Testis (tissue), 3 donors: ENCODE data around the gene KDM5B. TPM values are rescaled to one million over a fixed set of nuclear protein-coding genes. Genes with fewer than 3 reads are reported as not detected.

Experiments used
- DNase-seq: peaks from one replicate; pipeline ENCODE4 v3.0.0-alpha.2; 2019
- H3K27ac ChIP-seq, 2 donors: fragments of 200-600 bp; sonication (generic); one replicate each; pipeline ENCODE4 v1.5.1; 2019
- H3K27me3 ChIP-seq: fragments of 200-600 bp; sonication (generic); one replicate; pipeline ENCODE4 v1.5.1; 2019
- H3K36me3 ChIP-seq: fragments of 200-600 bp; sonication (generic); one replicate; pipeline ENCODE4 v1.5.1; 2017; ENCODE audit warnings: low read depth; ENCODE audit errors: missing control alignments
- H3K4me1 ChIP-seq: fragments of 200-600 bp; sonication (generic); one replicate; pipeline ENCODE4 v1.5.1; 2019
- H3K4me3 ChIP-seq, 2 donors: fragments of 200-600 bp; sonication (generic); one replicate each; pipeline ENCODE4 v1.5.1; 2017 to 2019
- H3K9me3 ChIP-seq: fragments of 200-600 bp; sonication (generic); one replicate; pipeline ENCODE4 v1.5.1; 2017
- POLR2A ChIP-seq: fragments of 450-650 bp; IDR thresholded peaks from one replicate; pipeline ENCODE4 v1.6.1; 2017; ENCODE audit warnings: antibody characterized with exemption, mild to moderate bottlenecking, moderate library complexity
- WGBS, 2 donors: methylation state at CpG; one replicate each; pipeline ENCODE4 v1.1.5; 2018; 5-methylcytosine and 5-hydroxymethylcytosine counted together
- intact Hi-C: fragments of 100-400 bp; cut with DNase I; formaldehyde crosslinking; loops from one replicate; pipeline ENCODE4 v1.15.1; 2023; ENCODE audit warnings: low total_unique reads
- polyA plus RNA-seq: library from polyadenylated mRNA; stranded (reverse); fragments of 350-450 nt; fragmentation: Illumina TruSeq; extraction: RNeasy Lipid Tissue Mini Kit (QIAGEN cat#74804); gene quantifications from one replicate; pipeline ENCODE4 v1.2.3, GENCODE V29; 2014; ENCODE audit warnings: low read depth, low replicate concordance; ENCODE audit not compliant: insufficient read depth
- total RNA-seq, 2 donors: library from RNA; depleted of rRNA; stranded (reverse); fragments of >200 nt; gene quantifications; one replicate each; pipeline ENCODE4 v1.2.3, GENCODE V29; 2016
- TF ChIP-seq, protein P1 (sequence below), 3 experiments: fragments of 450-650 bp in 2 of 3; fragments of 200-600 bp in 1 of 3; sonication (generic) in 1 of 3; IDR thresholded peaks; one replicate each; pipeline ENCODE4 v1.5.1; 2016 to 2019; ENCODE audit warnings: antibody characterized with exemption in 3 of 3, mild to moderate bottlenecking in 2 of 3, moderate library complexity in 1 of 3

KDM5B gene
- total and polyA plus RNA-seq, 3 donors from 2014 or later = 223 to 333 (median 307) TPM

- 89% methylated on average over 6 of the region's 6 CpGs for WGBS, 2 donors
Observed at GRCh38 chr1:202697038-202697437, 111.2 kb downstream of the KDM5B start.

GRCh38 chr1:202694314-202694713 is 113.9 kb downstream of the KDM5B start:
- DNase-seq = no peak
- intact Hi-C loops = no loop called here

More at GRCh38 chr1:202697038-202697437, 111.2 kb downstream of the KDM5B start:
- Histone ChIP-seq H3K27ac (no peak overlapping the region), H3K4me1 (no peaks in the 10 kb centered on the region), H3K9me3 (no peaks in the 10 kb centered on the region), H3K36me3 (no peaks in the 10 kb centered on the region), H3K4me3 (no peak overlapping the region), H3K27me3 (no peaks in the 10 kb centered on the region)
- no peak for DNase-seq
- TF ChIP-seq POLR2A = no peak
- intact Hi-C loops = no loop called here

DNA sequence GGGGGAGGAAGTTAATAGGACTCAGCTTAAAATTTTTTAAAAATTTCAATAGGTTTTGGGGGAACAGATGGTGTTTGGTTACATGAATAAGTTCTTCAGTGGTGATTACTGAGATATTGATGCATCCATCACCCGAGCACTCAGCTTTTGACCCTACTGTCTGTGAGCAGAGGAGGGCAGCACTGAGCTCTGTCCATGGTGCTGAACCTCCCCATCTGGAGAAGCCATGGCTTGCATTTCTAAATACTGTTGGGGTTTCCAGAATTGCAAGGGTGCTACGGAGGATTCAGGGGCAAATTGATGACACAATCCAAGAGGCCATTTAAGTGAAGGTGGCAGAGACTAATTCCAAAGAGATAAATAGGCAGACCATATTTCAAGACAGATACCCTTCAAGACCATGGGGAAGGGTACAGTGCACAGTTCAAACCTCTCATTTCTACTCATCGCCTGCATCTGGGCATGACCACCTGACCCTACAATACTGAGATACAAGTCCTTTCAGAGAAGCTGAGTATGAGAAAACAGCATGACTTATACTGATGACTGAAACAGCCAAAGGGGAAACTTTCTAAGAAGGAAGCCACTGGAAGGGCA is 115.2 kb downstream of the KDM5B start:
- 32 to 33% methylated on average over 3 of the region's 3 CpGs for WGBS, 2 donors
- no peak for TF ChIP-seq POLR2A
- TF ChIP-seq, protein P1, sequence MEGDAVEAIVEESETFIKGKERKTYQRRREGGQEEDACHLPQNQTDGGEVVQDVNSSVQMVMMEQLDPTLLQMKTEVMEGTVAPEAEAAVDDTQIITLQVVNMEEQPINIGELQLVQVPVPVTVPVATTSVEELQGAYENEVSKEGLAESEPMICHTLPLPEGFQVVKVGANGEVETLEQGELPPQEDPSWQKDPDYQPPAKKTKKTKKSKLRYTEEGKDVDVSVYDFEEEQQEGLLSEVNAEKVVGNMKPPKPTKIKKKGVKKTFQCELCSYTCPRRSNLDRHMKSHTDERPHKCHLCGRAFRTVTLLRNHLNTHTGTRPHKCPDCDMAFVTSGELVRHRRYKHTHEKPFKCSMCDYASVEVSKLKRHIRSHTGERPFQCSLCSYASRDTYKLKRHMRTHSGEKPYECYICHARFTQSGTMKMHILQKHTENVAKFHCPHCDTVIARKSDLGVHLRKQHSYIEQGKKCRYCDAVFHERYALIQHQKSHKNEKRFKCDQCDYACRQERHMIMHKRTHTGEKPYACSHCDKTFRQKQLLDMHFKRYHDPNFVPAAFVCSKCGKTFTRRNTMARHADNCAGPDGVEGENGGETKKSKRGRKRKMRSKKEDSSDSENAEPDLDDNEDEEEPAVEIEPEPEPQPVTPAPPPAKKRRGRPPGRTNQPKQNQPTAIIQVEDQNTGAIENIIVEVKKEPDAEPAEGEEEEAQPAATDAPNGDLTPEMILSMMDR (IDR thresholded peaks at IDR 0.05) = peak in 2 of 3 experiments; percentile 50 to 55
- peak; percentile 81 for DNase-seq
- intact Hi-C loops = no loop called here
- H3K27me3 ChIP-seq = no peaks in the 10 kb centered on the region
- no peak overlapping the region for H3K27ac ChIP-seq
- no peaks in the 10 kb centered on the region for H3K4me1 ChIP-seq
- H3K9me3 ChIP-seq = no peaks in the 10 kb centered on the region
- H3K36me3 ChIP-seq = no peaks in the 10 kb centered on the region
- no peak overlapping the region for H3K4me3 ChIP-seq

More at GRCh38 chr1:202694314-202694713, 113.9 kb downstream of the KDM5B start:
- Histone ChIP-seq H3K36me3 (no peaks in the 10 kb centered on the region), H3K27me3 (no peaks in the 10 kb centered on the region), H3K27ac (no peak overlapping the region), H3K4me1 (no peaks in the 10 kb centered on the region), H3K9me3 (no peaks in the 10 kb centered on the region), H3K4me3 (no peak overlapping the region)
- 79 to 84% methylated on average over 3 to 5 of the region's 5 CpGs for WGBS, 2 donors
- TF ChIP-seq, protein P1 (IDR thresholded peaks at IDR 0.05) = no peak
- TF ChIP-seq POLR2A = no peak

GRCh38 chr1:202691816-202692215 is 116.4 kb downstream of the KDM5B start:
- 63 to 67% methylated on average over 2 of the region's 2 CpGs for WGBS, 2 donors
- H3K9me3 ChIP-seq = no peaks in the 10 kb centered on the region
- H3K27ac ChIP-seq = no peak overlapping the region
- H3K4me1 ChIP-seq = no peaks in the 10 kb centered on the region
- H3K4me3 ChIP-seq = no peak overlapping the region
- no peak for DNase-seq
- no peaks in the 10 kb centered on the region for H3K27me3 ChIP-seq
- TF ChIP-seq, protein P1 (IDR thresholded peaks at IDR 0.05) = no peak
- TF ChIP-seq POLR2A = no peak
- no peaks in the 10 kb centered on the region for H3K36me3 ChIP-seq
- intact Hi-C loops = no loop called here

- no peaks in the 10 kb centered on the region for H3K27me3 ChIP-seq
- no peaks in the 10 kb centered on the region for H3K9me3 ChIP-seq
- H3K4me1 ChIP-seq = no peaks in the 10 kb centered on the region
- intact Hi-C loops = no loop called here
- no peak overlapping the region for H3K4me3 ChIP-seq
- no peaks in the 10 kb centered on the region for H3K36me3 ChIP-seq
- H3K27ac ChIP-seq = no peak overlapping the region
- no peak for TF ChIP-seq POLR2A
- TF ChIP-seq, protein P1 (IDR thresholded peaks at IDR 0.05) = no peak
- DNase-seq = no peak
- WGBS, 2 donors = 85 to 86% methylated on average over 6 to 9 of the region's 9 CpGs
Observed at GRCh38 chr1:202689493-202690342, 118.5 kb downstream of the KDM5B start.
